Medulla oblongata (tissue), 1 donor: ENCODE measurements around the gene PC.
"Not testable (repeated sequence)": the region's sequence is repeated elsewhere in the genome, so short reads cannot be mapped to it uniquely, and the experiment has no call there.

ENCODE experiments used
- DNase-seq: peaks from one replicate; pipeline ENCODE4 v3.0.0-alpha.2; 2015; ENCODE audit errors: extremely low spot score

The PC gene, protein sequence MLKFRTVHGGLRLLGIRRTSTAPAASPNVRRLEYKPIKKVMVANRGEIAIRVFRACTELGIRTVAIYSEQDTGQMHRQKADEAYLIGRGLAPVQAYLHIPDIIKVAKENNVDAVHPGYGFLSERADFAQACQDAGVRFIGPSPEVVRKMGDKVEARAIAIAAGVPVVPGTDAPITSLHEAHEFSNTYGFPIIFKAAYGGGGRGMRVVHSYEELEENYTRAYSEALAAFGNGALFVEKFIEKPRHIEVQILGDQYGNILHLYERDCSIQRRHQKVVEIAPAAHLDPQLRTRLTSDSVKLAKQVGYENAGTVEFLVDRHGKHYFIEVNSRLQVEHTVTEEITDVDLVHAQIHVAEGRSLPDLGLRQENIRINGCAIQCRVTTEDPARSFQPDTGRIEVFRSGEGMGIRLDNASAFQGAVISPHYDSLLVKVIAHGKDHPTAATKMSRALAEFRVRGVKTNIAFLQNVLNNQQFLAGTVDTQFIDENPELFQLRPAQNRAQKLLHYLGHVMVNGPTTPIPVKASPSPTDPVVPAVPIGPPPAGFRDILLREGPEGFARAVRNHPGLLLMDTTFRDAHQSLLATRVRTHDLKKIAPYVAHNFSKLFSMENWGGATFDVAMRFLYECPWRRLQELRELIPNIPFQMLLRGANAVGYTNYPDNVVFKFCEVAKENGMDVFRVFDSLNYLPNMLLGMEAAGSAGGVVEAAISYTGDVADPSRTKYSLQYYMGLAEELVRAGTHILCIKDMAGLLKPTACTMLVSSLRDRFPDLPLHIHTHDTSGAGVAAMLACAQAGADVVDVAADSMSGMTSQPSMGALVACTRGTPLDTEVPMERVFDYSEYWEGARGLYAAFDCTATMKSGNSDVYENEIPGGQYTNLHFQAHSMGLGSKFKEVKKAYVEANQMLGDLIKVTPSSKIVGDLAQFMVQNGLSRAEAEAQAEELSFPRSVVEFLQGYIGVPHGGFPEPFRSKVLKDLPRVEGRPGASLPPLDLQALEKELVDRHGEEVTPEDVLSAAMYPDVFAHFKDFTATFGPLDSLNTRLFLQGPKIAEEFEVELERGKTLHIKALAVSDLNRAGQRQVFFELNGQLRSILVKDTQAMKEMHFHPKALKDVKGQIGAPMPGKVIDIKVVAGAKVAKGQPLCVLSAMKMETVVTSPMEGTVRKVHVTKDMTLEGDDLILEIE

DNA sequence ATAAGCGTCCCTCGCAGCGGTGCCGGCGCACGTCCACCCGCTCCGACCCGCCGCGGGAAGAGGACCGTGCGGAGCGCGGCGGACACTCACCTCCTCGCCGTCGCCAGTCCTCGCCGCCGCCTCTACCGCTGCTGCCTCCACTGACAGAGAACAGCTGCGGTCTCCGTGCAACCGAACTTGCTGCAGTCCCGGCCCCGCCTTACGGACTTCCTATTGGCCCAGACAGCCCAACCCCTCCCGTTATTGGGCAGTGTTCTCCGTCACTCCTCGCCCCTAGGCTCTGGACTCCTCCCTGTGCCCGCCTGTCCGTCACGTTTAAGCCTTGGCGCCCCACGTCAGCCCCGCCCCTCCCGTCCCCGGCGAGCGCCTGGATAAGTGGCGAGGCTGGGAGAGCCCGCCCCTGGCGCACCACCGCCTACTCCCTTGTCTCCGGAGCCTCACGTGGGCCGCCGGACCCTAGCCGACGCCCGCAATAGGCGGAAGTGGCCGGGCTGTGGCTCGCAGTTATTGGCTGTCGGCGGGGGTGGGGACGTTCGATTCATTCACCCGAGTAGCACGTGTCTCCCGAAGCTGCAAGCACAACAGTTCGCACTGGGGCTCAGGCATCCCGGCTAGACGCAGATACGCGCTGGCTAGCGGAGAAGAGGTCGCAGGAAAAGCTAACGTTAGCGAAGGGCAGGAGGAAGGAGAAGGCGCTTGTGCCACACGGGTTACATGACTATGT lies at the start of gene PC:
PC (minus strand) TSS at position 152 of the 724 bp plus-strand sequence. CDS start 86,224 bp downstream, outside the sequence.
- DNase-seq: peak; percentile 100

DNA sequence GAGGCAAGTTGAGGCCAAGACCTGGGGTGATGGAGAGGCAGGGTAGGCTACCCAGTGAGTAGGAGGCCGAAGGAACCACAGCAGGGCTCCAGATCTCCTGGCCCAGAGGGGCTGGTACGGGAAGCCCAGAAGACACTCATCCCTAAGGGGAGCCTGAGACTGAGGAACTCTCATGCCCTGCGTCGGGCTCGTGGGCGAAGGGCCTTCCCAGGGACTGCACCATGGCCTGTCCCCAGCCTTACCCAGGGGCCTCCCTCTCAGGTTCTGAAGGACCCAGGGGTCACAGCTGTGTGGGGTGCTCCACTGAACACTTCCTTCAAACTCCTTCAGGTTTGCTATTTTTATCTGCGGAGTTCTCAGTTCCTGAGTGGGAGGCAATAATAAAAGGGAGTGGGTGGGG lies 48.9 kb upstream of the PC start:
- no peak for DNase-seq

DNA sequence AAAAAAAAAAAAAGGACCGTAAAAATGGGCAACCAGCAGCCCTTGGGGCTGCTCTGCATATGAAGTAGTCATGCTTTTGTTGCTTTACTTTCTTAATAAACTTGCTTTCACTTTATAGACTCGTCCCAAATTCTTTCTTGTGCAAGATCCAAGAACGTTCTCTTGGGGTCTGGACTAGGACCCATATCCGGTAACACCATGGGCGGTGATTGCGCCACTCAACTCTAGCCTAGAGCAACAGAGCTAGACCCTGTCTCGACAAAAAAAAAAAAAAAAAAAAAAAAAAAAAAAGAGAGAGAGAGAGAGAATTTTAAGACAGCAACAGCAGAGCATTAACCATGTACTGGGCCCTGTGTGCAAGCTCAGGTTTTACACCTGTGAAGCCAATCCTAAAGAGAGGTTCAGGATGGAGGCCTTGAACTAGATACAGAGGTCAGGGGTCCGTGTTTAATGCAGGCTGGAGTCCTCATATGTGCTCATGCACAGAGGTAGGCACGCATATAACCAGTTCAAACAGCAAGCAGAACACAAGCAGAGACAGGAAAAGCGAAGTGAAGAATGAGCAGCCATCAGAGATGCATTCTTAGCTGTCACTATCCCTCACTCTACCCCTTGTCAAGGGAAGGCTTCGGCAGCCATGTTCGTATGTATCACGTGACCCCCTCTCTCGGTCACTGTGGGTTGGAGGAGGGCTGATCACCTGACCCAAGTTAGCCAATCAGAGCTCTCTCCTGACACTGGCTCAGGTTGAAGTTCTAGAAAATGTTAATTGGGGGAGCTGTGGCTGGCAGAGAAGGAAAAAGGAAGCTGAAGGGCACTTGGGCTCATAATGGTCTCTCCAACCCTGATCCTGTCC lies 48.1 kb upstream of the PC start:
- no peak for DNase-seq

DNA sequence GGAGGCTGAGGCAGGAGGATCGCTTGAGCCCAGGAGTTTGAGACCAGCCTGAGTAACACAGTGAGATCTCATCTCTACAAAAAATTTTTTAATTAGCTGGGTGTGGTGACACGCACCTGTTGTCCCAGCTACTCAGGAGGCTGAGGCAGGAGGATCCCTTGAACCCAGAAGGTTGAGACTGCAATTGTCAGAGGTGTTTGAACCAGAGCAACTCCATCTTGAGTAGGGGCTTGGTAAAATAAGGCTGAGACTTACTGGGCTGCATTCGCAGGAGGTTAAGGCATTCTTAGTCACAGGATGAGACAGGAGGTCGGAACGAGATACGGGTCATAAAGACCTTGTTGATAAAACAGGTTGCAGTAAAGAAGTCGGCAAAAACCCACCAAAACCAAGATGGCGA lies 47.0 kb upstream of the PC start:
- DNase-seq: not testable (repeated sequence)

DNA sequence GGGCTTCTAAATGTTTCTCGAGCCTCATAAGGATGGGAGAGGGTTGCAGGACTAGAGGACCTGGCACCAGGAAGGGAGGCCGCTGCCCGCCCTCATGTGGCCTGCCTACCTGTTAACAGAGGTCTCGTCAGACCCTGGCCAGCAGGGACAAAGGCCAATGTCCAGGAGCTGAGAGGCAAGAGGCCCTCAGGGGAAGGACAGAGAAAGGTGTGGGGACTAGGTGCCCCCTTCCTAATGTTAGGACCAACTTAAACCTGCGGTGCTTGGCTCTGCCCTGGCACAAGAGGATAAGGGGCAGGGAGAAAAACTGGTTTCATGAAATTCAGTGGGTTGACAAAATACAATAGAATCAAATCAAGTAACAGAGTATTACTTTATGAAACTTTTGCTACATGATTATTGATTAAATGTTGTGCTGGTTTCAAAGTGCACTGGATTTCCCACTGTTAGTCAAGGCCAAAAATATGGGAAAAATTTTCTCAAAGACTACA lies 44.8 kb upstream of the PC start:
- DNase-seq: no peak

DNA sequence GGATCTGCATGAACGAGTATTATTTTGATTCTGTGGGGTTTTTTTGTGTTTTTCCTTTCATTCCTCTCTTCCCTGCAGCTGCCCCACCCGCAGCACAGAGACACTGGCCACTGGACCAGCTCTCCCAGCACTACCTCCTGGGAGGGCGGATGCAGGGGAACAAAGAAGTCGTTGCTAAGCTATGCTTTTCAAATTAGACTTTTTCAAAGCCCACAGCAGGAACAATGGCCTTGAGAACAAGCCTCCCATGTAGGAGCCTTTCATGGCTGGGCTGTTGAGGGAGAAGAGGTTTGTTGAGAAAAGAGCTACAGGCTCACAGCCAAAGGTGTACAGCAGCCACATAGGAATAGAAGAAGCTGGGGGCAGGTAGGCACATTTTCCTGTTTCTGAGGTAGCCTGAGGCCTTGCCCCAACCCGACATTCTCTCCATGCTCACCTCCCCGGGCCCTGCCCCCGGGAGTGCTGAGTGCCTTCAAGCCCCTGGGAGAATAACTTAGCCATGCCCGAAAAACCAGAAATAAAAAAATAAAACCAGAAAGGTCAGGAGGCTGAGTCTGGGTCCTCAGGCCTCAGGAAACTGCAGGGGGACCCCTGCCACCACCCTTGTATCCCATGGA lies 44.2 kb upstream of the PC start:
- no peak for DNase-seq

DNA sequence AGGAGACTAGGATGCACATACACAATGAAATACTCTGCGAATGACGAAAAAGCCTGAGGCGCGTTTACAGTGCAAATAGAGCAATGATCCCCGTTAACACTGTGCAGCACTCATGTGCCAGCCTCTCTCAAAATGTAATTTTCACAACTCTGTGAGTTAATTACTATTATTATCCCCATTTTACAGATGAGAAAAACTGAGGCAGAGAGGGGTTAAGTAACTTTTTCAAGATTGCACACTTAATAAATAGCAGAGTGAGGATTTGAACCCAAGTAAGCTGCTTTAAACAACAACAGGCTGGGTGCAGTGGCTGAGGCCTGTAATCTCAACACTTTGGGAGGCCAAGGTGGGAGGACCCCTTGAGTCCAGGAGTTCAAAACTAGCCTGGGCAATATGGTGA lies 43.1 kb upstream of the PC start:
- DNase-seq: no peak

DNA sequence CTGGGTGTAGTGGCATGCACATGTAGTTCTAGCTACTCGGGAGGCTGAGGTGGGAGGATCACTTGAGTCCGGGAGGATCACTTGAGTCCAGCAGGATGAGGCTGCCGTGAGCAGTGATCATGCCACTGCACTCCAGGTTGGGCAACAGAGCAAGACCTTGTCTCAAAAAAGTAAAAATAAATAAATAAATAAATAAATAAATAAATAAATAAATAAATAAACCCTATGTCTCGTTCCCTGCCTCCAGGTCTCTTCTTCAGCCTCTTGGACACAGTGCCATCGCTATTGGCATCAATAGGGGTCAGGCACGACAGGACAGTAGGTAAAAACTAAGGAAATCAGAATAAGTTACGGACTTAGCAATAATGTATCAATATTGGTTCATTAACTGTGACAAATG lies 41.4 kb upstream of the PC start:
- no peak for DNase-seq

DNA sequence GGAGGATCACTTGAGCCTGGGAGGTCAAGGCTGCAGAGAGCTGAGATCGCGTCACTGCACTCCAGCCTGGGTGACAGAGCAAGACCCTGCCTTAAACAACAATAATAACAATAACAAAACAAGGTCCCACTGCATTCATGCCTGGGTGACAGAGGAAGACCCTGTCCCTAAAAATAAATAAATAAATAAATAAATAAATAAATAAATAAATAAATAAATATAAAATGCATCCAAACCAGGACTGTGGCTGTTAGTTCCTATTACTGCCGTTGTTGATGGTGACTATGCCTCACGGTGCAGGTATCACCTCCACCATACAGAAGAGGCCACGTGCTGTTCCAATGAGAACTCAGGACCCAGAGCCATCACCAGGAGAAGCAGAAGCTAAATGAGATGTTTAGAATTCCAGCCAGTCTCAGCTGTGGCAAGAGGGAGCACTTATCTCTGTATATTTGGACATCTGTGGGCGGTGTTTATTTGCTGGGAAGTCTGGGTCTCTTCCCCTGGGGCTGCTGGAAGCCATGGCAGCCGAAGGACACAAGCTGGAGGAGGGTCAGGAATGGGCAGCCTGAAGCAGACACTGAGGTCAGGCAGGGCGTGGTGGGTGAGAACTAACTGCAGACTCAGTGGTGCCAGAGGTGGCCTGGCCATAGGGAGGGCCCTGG lies 38.6 kb upstream of the PC start:
- no peak for DNase-seq

DNA sequence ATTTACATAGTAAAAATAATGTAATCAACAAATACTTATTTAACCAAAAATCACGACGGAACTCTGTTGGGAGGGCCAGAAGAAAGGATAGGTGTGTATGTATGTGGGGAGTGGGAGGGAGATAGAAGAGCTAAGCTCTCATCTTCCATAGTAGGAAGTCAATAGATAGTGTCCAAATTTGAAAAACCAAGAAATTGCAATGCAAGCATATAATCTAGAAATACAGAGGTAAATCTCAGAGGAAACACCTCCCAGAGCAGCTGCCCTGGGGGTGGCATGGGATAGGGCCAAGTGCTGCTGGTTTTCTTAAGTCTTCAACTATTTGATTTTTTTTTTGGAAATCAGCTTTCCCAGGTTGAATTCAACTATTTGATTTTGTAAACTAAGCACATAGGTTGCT lies 33.9 kb upstream of the PC start:
- DNase-seq: no peak

DNA sequence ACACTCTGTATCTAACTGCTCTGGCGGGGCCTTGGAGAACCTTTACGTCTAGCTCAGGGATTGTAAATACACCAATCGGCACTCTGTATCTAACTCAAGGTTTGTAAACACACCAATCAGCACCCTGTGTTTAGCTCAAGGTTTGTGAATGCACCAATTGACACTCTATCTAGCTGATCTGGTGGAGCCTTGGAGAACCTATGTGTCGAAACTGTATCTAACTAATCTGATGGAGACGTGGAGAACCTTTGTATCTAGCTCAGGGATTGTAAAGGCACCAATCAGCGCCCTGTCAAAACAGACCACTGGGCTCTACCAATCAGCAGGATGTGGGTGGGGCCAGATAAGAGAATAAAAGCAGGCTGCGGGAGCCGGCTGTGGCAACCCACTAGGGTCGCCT lies 31.2 kb upstream of the PC start:
- DNase-seq: not testable (repeated sequence)

DNA sequence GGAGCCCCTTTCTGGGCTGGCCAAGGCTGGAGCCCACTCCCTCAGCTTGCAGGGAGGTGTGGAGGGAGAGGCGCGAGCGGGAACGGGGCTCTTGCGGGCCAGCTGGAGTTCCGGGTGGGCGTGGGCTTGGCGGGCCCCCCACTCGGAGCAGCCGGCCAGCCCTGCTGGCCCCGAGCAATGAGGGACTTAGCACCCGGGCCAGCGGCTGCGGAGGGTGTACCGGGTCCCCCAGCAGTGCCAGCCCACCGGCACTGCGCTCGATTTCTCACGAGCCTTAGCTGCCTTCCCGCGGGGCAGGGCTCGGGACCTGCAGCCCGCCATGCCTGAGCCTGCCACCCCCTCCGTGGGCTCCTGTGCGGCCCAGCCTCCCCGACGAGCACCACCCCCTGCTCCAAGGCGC lies 30.6 kb upstream of the PC start:
- not testable (repeated sequence) for DNase-seq

DNA sequence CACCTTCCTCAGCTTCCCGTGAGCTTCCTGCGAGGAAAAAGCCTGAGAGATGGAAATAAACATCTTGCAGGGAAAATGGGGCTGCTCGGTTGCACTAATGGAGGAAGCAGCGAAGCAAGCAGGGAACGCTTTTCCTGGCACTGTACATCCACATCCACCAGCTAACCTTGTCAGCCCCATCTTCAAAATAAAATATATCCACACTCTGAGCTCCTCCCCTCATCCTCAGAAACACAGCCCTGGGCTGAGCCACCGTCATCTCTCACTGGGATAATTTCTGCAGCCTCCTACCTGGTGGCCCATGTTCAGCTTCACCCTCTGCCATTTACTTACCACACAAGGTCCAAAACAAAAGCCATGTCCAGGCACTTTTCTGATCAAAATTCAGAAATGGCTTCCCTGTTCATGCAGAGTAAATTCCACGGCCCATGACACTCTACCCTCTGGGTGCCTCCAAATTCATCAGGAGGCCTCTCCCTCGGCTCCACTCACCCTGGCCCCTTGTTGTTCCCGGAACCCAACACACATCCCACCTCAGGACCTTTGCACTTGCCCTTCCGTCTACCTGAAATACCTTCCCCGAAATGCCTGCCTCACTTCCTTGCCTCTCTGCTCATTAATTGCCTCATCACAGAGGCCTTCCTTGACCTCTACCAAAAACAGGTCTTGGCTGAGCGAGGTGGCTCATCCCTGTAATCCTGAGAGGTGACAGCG lies 29.9 kb upstream of the PC start:
- no peak for DNase-seq

DNA sequence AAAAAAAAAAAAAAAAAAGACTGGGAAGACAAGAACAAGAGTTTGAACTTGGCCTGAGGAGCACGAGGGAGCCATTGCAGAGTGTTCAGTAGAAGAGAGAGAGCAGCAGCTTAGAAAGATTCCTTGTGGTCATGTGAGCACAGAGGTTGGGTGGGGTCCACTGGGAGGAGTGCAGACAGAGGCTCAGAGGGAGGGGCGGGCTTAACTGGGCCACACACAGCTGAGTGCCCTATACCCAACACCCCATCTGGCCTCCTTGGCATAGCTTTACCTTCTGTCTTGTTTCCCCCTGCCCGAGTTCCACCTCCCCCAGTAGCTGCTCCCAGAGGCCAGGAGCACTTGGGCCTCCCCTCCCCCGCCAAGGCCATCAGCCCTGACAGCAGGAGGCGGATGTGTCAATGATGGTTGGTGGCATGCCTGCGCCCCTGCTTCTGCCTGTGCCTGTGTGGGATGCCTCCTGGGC lies 29.0 kb upstream of the PC start:
- DNase-seq: no peak

DNA sequence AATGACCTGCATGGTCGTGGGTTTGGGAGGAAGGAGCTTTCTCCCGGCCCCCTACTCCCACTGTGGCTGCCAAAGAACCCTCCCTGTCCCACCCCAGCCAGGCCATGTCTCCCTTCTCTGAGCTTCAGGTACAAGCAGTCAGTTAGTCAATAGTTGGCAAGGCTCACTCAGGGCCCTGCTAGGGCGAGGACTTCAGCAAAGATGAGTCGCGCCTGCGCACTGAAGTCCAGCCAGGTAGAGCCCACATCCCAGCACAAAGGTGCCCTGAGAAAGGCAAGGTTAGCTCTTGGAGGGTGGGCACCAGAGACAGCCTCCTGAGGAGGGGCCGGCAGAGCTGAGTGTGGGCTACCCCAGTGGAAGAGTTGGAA lies 28.0 kb upstream of the PC start:
- DNase-seq: no peak

DNA sequence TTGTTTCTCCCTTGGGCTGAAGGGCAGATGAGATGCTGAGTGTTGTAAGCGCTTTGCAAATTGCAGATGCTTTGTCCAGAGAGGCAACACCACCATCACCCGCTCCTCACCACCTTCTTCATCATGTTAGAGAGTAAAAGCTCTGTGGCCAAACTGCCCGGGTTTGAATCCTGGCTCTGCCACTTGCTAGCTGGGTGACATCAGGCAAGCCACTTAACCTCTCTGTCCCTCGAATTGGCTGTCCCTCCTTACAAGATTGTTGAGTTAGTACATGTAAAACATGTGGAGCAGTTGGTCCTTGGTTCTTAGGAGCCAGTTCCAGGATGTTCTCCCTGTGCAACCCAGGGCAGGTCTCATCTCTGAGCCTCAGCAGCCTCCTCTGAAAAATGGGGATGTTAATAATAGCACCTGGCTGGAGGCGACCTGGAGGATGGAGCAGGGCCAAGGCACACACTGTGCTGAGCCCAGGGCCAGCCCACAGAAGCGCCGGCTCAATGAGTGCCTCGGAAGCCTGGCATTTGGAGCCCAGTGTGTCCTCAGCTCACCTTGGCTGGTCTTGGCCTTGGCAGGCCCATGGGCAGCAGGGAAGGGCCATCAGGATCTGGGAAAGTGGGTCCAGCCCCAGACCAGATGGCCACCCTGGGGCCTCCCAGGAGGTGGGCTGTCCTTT lies 27.5 kb upstream of the PC start:
- DNase-seq: no peak

DNA sequence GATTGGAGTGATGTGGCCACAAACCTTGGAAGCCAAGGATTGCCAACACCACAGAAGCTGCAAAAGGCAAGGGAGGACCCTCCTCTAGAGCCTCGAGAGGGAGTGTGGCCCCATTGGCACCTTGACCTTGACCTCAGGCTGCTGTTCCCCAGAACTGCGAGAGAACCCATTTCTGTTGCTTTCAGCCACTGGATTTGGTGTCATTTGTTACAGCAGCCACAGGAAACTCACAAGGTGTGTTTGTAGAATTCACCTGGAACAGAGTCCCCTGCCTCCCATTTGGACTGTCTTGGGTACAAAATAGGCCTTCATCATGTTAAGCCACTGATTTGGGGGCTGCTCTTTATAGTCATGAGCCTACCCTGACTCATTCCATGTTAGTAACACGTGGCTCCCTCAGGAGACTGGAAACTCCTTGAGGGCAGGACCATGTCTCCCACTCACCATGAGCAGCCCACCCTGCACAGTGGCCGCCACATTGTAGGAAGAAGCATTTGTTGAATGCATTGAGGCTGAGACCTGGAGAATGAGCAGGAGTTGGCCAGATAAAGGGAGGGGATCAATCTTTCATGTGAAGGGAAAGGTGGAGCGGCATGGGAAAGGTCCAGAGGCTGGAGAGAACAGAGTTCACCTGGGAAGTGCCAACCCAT lies 25.2 kb upstream of the PC start:
- DNase-seq: no peak
